ENCODE data around the gene TICAM2.

The TICAM2 gene

GRCh38 chr5:115580941-115581340 is 21.3 kb downstream of the TICAM2 start:
- no peak for TF ChIP-seq POLR2AphosphoS5 (IDR thresholded peaks at IDR 0.05; ENCODE audit: low read depth, low read length)
- TF ChIP-seq FOXP2 (optimal IDR thresholded peaks at IDR 0.05; ENCODE audit: borderline replicate concordance, extremely low read depth, extremely low read length, insufficient read depth) = no peak

GRCh38 chr5:115579747-115580173 is 22.5 kb downstream of the TICAM2 start:
- TF ChIP-seq POLR2AphosphoS5 (IDR thresholded peaks at IDR 0.05; ENCODE audit: low read depth, low read length) (no peak), FOXP2 (optimal IDR thresholded peaks at IDR 0.05; ENCODE audit: borderline replicate concordance, extremely low read depth, extremely low read length, insufficient read depth) (no peak), TAF1 (IDR thresholded peaks at IDR 0.05; ENCODE audit: borderline replicate concordance, insufficient read depth, low read length) (no peak), REST (IDR thresholded peaks at IDR 0.05; ENCODE audit: insufficient read depth in 1 of 2, low read depth in 2 of 2, low read length in 2 of 2) (no peak), SIN3A (IDR thresholded peaks at IDR 0.05; ENCODE audit: borderline replicate concordance, insufficient read depth, low read length) (no peak)

- no peak for TF ChIP-seq TAF1 (IDR thresholded peaks at IDR 0.05; ENCODE audit: borderline replicate concordance, insufficient read depth, low read length)
- no peak for TF ChIP-seq REST (IDR thresholded peaks at IDR 0.05; ENCODE audit: insufficient read depth in 1 of 2, low read depth in 2 of 2, low read length in 2 of 2)
- no peak for TF ChIP-seq FOXP2 (optimal IDR thresholded peaks at IDR 0.05; ENCODE audit: borderline replicate concordance, extremely low read depth, extremely low read length, insufficient read depth)
- TF ChIP-seq SIN3A (IDR thresholded peaks at IDR 0.05; ENCODE audit: borderline replicate concordance, insufficient read depth, low read length) = no peak
- no peak for TF ChIP-seq POLR2AphosphoS5 (IDR thresholded peaks at IDR 0.05; ENCODE audit: low read depth, low read length)
These were observed 23.1 kb downstream of the TICAM2 start for GRCh38 chr5:115579216-115579615.

GRCh38 chr5:115578657-115579056 is 23.6 kb downstream of the TICAM2 start:
- no peak for TF ChIP-seq REST (IDR thresholded peaks at IDR 0.05; ENCODE audit: insufficient read depth in 1 of 2, low read depth in 2 of 2, low read length in 2 of 2)
- no peak for TF ChIP-seq POLR2AphosphoS5 (IDR thresholded peaks at IDR 0.05; ENCODE audit: low read depth, low read length)
- TF ChIP-seq SIN3A (IDR thresholded peaks at IDR 0.05; ENCODE audit: borderline replicate concordance, insufficient read depth, low read length) = no peak
- TF ChIP-seq TAF1 (IDR thresholded peaks at IDR 0.05; ENCODE audit: borderline replicate concordance, insufficient read depth, low read length) = no peak
- TF ChIP-seq FOXP2 (optimal IDR thresholded peaks at IDR 0.05; ENCODE audit: borderline replicate concordance, extremely low read depth, extremely low read length, insufficient read depth) = no peak

- TF ChIP-seq POLR2AphosphoS5 (IDR thresholded peaks at IDR 0.05; ENCODE audit: low read depth, low read length) = no peak
- TF ChIP-seq TAF1 (IDR thresholded peaks at IDR 0.05; ENCODE audit: borderline replicate concordance, insufficient read depth, low read length) = no peak
- no peak for TF ChIP-seq REST (IDR thresholded peaks at IDR 0.05; ENCODE audit: insufficient read depth in 1 of 2, low read depth in 2 of 2, low read length in 2 of 2)
- TF ChIP-seq FOXP2 (optimal IDR thresholded peaks at IDR 0.05; ENCODE audit: borderline replicate concordance, extremely low read depth, extremely low read length, insufficient read depth) = no peak
- TF ChIP-seq SIN3A (IDR thresholded peaks at IDR 0.05; ENCODE audit: borderline replicate concordance, insufficient read depth, low read length) = no peak
These were observed 24.5 kb downstream of the TICAM2 start for GRCh38 chr5:115577741-115578140.
